Naive B cell (primary cell): ENCODE measurements around the gene TIMM44. TPM values are rescaled to one million over a fixed set of nuclear protein-coding genes. Genes with fewer than 3 reads are reported as not detected.

Experiments
- ATAC-seq, 2 donors: fragments of 150-1000 bp; cut with Tn5 transposase; 2 replicates each; pipeline ENCODE4 v1.10.0; 2021; ENCODE audit warnings: low read depth in 2 of 2, mild to moderate bottlenecking in 2 of 2, moderate library complexity in 2 of 2
- DNase-seq: peaks from one replicate; pipeline ENCODE4 v3.0.0; 2022
- H3K27ac Mint-ChIP-seq, 6 donors: one replicate each; pipeline ENCODE4 v1.8.0; 2020 to 2022; ENCODE audit warnings: mild to moderate bottlenecking in 6 of 6, mixed read lengths in 6 of 6, moderate library complexity in 5 of 6, inconsistent platforms in 2 of 6
- H3K27me3 Mint-ChIP-seq, 3 donors: one replicate each; pipeline ENCODE4 v1.8.0; 2021 to 2022; ENCODE audit warnings: mixed read lengths in 3 of 3, mild to moderate bottlenecking in 1 of 3
- H3K36me3 Mint-ChIP-seq, 2 donors: one replicate each; pipeline ENCODE4 v1.8.0; 2020 to 2022; ENCODE audit warnings: mixed read lengths in 2 of 2, inconsistent platforms in 1 of 2, mild to moderate bottlenecking in 1 of 2
- H3K4me1 Mint-ChIP-seq, 3 donors: one replicate each; pipeline ENCODE4 v1.8.0; 2020 to 2022; ENCODE audit warnings: mixed read lengths in 3 of 3, inconsistent platforms in 1 of 3, mild to moderate bottlenecking in 1 of 3, moderate library complexity in 1 of 3
- H3K4me3 Mint-ChIP-seq, 8 donors: one replicate each; pipeline ENCODE4 v1.8.0; 2020 to 2022; ENCODE audit warnings: mild to moderate bottlenecking in 8 of 8, mixed read lengths in 8 of 8, moderate library complexity in 8 of 8, inconsistent platforms in 2 of 8
- H3K9me3 Mint-ChIP-seq, 7 donors: one replicate each; pipeline ENCODE4 v1.8.0; 2020 to 2022; ENCODE audit warnings: mixed read lengths in 7 of 7, mild to moderate bottlenecking in 5 of 7, inconsistent platforms in 2 of 7, moderate library complexity in 1 of 7
- polyA plus RNA-seq, 6 donors: library from polyadenylated mRNA; unstranded; fragments of 300-500 nt; fragmentation: Illumina TruSeq; gene quantifications; one replicate each; pipeline ENCODE4 v1.2.3, GENCODE V29; 2021; ENCODE audit warnings: low read depth in 6 of 6

TIMM44 gene
- polyA plus RNA-seq, 6 donors from 2014 or later: 7.8 to 21.0 (median 14.1) TPM

- Mint-ChIP-seq H3K36me3 (peaks cover 0 to 37% of the 10 kb centered on the region in 2 donors), H3K27ac (no peak overlapping the region), H3K4me1 (peaks cover 24 to 35% (median 32%) of the 10 kb centered on the region in 3 donors), H3K27me3 (no peaks in the 10 kb centered on the region), H3K9me3 (no peaks in the 10 kb centered on the region), H3K4me3 (no peak overlapping the region)
- ATAC-seq: no peak
- DNase-seq: no peak
These were observed 34.6 kb downstream of the TIMM44 start for GRCh38 chr19:7908742-7909461.

DNA sequence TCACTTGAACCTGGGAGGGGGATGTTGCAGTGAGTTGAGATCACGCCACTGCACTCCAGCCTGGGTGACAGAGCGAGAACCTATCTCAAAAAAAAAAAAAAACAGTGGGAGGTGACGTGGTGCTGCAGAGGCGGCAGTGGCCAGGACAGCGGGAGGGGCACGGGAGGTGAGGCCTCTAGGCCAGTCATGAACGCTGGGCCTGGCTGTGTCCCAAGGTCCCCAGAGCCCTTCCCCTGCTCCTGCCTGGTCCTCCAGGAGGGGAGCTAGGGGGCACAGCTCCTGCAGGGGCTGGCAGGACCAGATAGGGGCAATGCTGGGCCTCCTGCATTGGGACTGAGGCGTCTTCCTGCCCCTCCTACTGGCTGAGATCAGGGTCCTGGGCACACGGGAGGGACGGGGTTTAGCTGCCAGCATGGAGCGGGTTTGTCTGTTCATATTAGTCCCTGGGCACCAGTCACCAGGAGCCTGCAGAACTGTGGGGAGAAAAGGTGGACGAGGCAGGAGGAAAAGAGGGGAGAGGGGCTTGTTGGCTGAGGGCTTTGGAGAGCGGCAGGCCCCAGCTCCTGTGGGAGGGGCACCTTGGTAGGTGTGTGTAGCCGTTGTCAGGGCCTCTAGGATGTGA is 35.3 kb downstream of the TIMM44 start:
- H3K4me1 Mint-ChIP-seq: peaks cover 27 to 40% (median 35%) of the 10 kb centered on the region in 3 donors
- H3K4me3 Mint-ChIP-seq: peak overlapping the region in 1 of 8 donors; percentile 57
- no peaks in the 10 kb centered on the region for H3K9me3 Mint-ChIP-seq
- no peaks in the 10 kb centered on the region for H3K27me3 Mint-ChIP-seq
- ATAC-seq (no peak), DNase-seq (no peak)
- peaks cover 0 to 36% of the 10 kb centered on the region in 2 donors for H3K36me3 Mint-ChIP-seq
- H3K27ac Mint-ChIP-seq: peak overlapping the region in 1 of 6 donors; percentile 73

GRCh38 chr19:7907544-7907943 is 35.9 kb downstream of the TIMM44 start:
- peak overlapping the region in 3 of 8 donors; percentile 12 to 57 (median 15) for H3K4me3 Mint-ChIP-seq
- peaks cover 0 to 29% of the 10 kb centered on the region in 2 donors for H3K36me3 Mint-ChIP-seq
- H3K4me1 Mint-ChIP-seq: peaks cover 31 to 42% (median 42%) of the 10 kb centered on the region in 3 donors
- ATAC-seq (no peak), DNase-seq (no peak)
- peak overlapping the region in 1 of 6 donors; percentile 70 for H3K27ac Mint-ChIP-seq
- H3K27me3 Mint-ChIP-seq: no peaks in the 10 kb centered on the region
- no peaks in the 10 kb centered on the region for H3K9me3 Mint-ChIP-seq

DNA sequence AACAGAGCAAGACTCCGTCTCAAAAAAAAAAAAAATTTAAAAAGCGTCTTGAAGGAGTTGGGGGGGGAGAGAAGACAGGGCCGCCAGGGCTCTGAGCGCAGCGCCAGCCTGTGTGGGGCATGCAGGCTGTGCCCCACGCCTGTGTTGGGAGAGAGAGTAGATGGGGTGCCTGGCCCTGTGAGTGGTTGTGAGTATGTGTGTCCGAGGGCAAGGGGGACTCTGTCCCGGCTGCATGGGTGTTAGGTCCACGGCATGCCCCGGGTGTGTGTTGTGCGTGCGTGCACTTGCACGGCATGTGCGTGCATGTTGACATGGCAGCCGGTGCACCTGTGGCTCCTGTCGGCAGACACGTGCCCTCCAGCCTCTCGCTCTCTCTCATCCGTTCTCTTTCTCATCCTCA is 36.3 kb downstream of the TIMM44 start:
- ATAC-seq (no peak), DNase-seq (no peak)
- H3K36me3 Mint-ChIP-seq: peaks cover 0 to 25% of the 10 kb centered on the region in 2 donors
- no peaks in the 10 kb centered on the region for H3K9me3 Mint-ChIP-seq
- peak overlapping the region in 2 of 6 donors; percentile 68 to 70 for H3K27ac Mint-ChIP-seq
- no peaks in the 10 kb centered on the region for H3K27me3 Mint-ChIP-seq
- peaks cover 33 to 44% (median 43%) of the 10 kb centered on the region in 3 donors for H3K4me1 Mint-ChIP-seq
- peak overlapping the region in 1 of 8 donors; percentile 35 for H3K4me3 Mint-ChIP-seq

DNA sequence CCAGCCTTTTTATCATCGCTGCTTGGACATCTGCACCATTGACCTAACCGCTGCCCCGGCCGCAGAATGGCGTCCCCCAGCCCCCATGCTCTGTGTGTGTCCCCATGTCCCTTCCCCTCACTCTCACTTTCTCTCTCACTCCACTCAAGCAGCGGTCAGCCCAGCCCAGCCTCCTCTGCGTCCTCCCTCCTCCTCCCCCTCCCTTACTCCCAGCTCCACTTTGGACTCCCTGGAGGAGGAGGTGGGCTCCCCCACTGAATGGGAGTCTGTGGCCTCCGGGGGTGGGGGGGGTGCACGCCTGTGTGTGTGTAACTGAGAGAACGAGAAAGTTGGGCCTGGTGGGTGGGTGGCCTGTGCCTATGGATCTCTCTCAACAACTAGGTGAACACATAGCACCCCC is 37.6 kb downstream of the TIMM44 start:
- DNase-seq (no peak), ATAC-seq (no peak)
- H3K9me3 Mint-ChIP-seq: no peaks in the 10 kb centered on the region
- peaks cover 0 to 15% of the 10 kb centered on the region in 2 donors for H3K36me3 Mint-ChIP-seq
- peaks cover 37 to 44% (median 43%) of the 10 kb centered on the region in 3 donors for H3K4me1 Mint-ChIP-seq
- peak overlapping the region in 5 of 6 donors; percentile 4 to 97 (median 78) for H3K27ac Mint-ChIP-seq
- peak overlapping the region; percentile 37 to 91 (median 84) for H3K4me3 Mint-ChIP-seq
- no peaks in the 10 kb centered on the region for H3K27me3 Mint-ChIP-seq

GRCh38 chr19:7905268-7905667 is 38.2 kb downstream of the TIMM44 start:
- peak overlapping the region in 5 of 6 donors; percentile 94 to 99 (median 95) for H3K27ac Mint-ChIP-seq
- no peaks in the 10 kb centered on the region for H3K9me3 Mint-ChIP-seq
- peak overlapping the region; percentile 82 to 94 (median 90) for H3K4me3 Mint-ChIP-seq
- DNase-seq: no peak
- peaks cover 0 to 5% (median 0%) of the 10 kb centered on the region in 3 donors for H3K27me3 Mint-ChIP-seq
- ATAC-seq: no peak
- peaks cover 37 to 44% (median 43%) of the 10 kb centered on the region in 3 donors for H3K4me1 Mint-ChIP-seq
- H3K36me3 Mint-ChIP-seq: peaks cover 0 to 9% of the 10 kb centered on the region in 2 donors

DNA sequence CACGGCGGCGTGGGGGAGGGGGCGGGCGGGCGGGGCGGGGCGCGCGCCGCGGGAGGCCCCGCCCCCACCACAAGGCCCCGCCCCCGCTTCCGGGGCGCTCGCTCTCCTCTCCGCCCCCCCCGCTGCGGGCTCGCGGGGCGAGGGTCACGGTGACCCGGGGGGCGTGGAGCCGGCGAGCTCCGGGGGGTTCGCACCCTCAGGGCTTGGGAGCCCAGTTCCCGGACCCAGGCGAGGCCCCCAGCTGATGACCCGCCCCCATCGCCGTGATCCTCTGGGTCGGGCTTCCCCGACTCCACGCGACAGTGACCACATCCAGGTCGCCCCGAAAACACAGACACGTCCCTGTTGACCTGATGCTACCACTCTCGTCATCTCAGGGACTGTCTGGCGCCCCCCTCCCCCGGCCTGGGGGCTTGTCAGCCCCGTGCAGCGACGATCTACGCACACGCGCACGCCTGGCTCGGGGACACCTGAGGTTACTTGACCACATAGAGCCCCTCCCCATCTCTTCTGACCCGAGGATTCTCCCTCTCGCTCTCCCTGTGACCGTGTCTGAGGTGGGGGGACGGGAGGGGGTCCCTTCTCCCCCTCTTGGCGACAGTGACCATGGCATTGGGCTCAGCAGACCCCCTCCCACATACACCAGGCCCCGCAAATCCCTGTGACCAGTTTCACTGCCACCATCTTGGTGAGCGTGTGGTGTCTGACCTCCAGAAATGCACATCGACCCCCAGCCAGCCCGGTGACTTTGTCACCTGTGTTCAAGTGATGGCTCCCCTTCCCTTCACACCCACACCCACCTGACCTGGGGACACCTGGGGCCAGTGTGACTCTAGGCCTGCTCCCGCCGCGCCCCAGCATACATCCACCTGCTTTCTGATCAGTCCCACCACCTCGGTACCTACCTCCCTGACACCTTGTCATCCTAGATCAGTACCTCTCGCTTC is 39.1 kb downstream of the TIMM44 start:
- peak overlapping the region; percentile 94 to 99 (median 94) for H3K27ac Mint-ChIP-seq
- H3K36me3 Mint-ChIP-seq: peaks cover 0 to 8% of the 10 kb centered on the region in 2 donors
- peaks cover 0 to 5% (median 0%) of the 10 kb centered on the region in 3 donors for H3K27me3 Mint-ChIP-seq
- DNase-seq (peak; percentile 76), ATAC-seq (peak; percentile 63 to 74)
- peaks cover 37 to 44% (median 43%) of the 10 kb centered on the region in 3 donors for H3K4me1 Mint-ChIP-seq
- no peaks in the 10 kb centered on the region for H3K9me3 Mint-ChIP-seq
- H3K4me3 Mint-ChIP-seq: peak overlapping the region; percentile 85 to 95 (median 90)

GRCh38 chr19:7903244-7904073 is 40.0 kb downstream of the TIMM44 start, which contains the start of gene MAP2K7:
TSS of gene MAP2K7 (plus strand) at chr19:7903877. CDS start at chr19:7903945, 68 bp downstream.
- Mint-ChIP-seq H3K9me3 (no peaks in the 10 kb centered on the region), H3K36me3 (peaks cover 0 to 8% of the 10 kb centered on the region in 2 donors), H3K27me3 (peaks cover 0 to 5% (median 0%) of the 10 kb centered on the region in 3 donors), H3K27ac (peak within 1 kb of the TSS; percentile 94 to 99 (median 96)), H3K4me1 (peaks cover 37 to 44% (median 43%) of the 10 kb centered on the region in 3 donors), H3K4me3 (peak within 1 kb of the TSS; percentile 89 to 95 (median 92))
- peak; percentile 100 for DNase-seq
- peak; percentile 66 to 74 for ATAC-seq

DNA sequence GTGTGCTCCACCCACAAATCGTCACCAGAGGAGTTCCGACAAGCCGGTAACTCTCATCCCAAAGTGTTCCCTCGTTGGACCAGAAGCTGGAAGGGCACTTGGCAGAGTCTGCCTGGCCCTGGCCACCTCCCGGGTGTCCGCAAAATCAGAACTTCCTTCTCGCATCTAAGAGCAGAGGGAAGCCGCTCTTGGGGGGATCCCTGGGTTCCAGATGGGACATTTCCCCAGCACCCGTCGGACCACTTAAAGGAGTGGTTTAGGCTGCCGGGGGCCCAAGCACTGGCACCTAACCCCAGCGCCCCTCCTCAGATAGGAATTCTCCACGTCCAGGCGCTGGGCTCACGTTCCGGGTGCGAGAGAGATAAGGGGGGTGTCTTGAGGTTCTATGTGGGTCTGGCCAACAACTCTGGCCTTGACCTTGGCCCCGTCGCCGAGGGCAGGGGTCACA is 40.6 kb downstream of the TIMM44 start:
- H3K36me3 Mint-ChIP-seq: peaks cover 0 to 8% of the 10 kb centered on the region in 2 donors
- peak overlapping the region; percentile 89 to 95 (median 92) for H3K4me3 Mint-ChIP-seq
- H3K27ac Mint-ChIP-seq: peak overlapping the region; percentile 28 to 99 (median 96)
- DNase-seq (no peak), ATAC-seq (no peak)
- peaks cover 0 to 5% (median 1%) of the 10 kb centered on the region in 3 donors for H3K27me3 Mint-ChIP-seq
- H3K9me3 Mint-ChIP-seq: no peaks in the 10 kb centered on the region
- peaks cover 37 to 42% (median 41%) of the 10 kb centered on the region in 3 donors for H3K4me1 Mint-ChIP-seq

GRCh38 chr19:7901337-7901736 is 42.1 kb downstream of the TIMM44 start:
- Mint-ChIP-seq H3K27me3 (peaks cover 4 to 11% (median 8%) of the 10 kb centered on the region in 3 donors), H3K36me3 (peaks cover 0 to 8% of the 10 kb centered on the region in 2 donors), H3K4me1 (peaks cover 31 to 33% (median 32%) of the 10 kb centered on the region in 3 donors), H3K4me3 (peak overlapping the region in 3 of 8 donors; percentile 16 to 89 (median 25)), H3K27ac (no peak overlapping the region), H3K9me3 (no peaks in the 10 kb centered on the region)
- ATAC-seq (no peak), DNase-seq (no peak)

DNA sequence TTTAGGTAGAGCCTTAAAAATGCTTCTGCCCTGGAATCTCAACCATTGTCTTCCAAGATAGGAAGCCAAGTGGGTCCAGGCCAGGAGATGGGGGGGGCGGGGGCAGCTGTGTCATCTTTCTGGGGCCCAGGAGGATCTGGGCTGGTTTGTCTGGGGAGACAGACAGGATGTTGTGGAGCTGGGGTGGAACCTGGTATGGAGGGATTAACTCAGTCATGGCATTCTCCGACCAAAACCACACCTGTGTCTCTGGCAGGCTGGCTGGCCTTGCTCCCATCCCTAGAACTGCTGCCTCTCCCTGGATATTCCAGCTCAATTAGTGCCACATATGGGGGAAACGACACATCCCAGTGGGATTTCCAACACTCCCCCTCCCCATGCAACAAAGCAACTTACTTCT is 42.5 kb downstream of the TIMM44 start:
- Mint-ChIP-seq H3K4me1 (peaks cover 27 to 29% (median 29%) of the 10 kb centered on the region in 3 donors), H3K27me3 (peaks cover 4 to 11% (median 8%) of the 10 kb centered on the region in 3 donors), H3K36me3 (peaks cover 0 to 8% of the 10 kb centered on the region in 2 donors), H3K27ac (no peak overlapping the region), H3K9me3 (no peaks in the 10 kb centered on the region), H3K4me3 (peak overlapping the region in 1 of 8 donors; percentile 89)
- DNase-seq: no peak
- ATAC-seq: no peak

DNA sequence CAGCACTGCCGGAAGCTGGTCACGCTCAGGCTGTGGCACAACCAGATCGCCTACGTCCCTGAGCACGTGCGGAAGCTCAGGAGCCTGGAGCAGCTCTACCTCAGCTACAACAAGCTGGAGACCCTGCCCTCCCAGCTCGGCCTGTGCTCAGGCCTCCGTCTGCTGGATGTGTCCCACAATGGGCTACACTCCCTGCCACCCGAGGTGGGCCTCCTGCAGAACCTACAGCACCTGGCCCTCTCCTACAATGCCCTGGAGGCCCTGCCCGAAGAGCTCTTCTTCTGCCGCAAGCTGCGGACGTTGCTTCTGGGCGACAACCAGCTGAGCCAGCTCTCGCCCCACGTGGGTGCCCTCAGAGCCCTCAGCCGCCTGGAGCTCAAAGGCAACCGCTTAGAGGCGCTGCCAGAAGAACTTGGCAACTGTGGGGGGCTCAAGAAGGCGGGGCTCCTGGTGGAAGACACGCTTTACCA is 43.0 kb downstream of the TIMM44 start:
- Mint-ChIP-seq H3K36me3 (peaks cover 0 to 3% of the 10 kb centered on the region in 2 donors), H3K27ac (no peak overlapping the region), H3K4me1 (peaks cover 22 to 24% (median 24%) of the 10 kb centered on the region in 3 donors), H3K4me3 (no peak overlapping the region), H3K27me3 (peaks cover 4 to 14% (median 10%) of the 10 kb centered on the region in 3 donors), H3K9me3 (no peaks in the 10 kb centered on the region)
- DNase-seq (no peak), ATAC-seq (no peak)
